CD4-positive, CD25-positive, alpha-beta regulatory T cell (primary cell): ENCODE data around the gene PTGFRN. TPM values are rescaled to one million over a fixed set of nuclear protein-coding genes. Genes with fewer than 3 reads are reported as not detected.

Source experiments
- ATAC-seq, 2 donors: fragments of 150-1000 bp; cut with Tn5 transposase; one replicate each; pipeline ENCODE4 v1.10.0; 2021; ENCODE audit warnings: low read depth in 2 of 2, moderate number of reproducible peaks in 2 of 2, moderate library complexity in 1 of 2
- DNase-seq, 3 donors: peaks; one replicate each; pipeline versions ENCODE4 v3.0.0 to v3.0.0-alpha.2; 2012 to 2022; ENCODE audit warnings: mixed read lengths in 1 of 3
- H3K27ac ChIP-seq: one replicate; pipeline ENCODE4 v1.7.0; 2013; ENCODE audit warnings: mild to moderate bottlenecking, low read length; ENCODE audit not compliant: insufficient read depth, poor library complexity, severe bottlenecking
- H3K27me3 ChIP-seq: one replicate; pipeline ENCODE4 v1.7.0; 2013; ENCODE audit warnings: low read length; ENCODE audit not compliant: control insufficient read depth, insufficient read depth
- H3K36me3 ChIP-seq: one replicate; pipeline ENCODE4 v1.7.0; 2013; ENCODE audit warnings: mild to moderate bottlenecking, low read length, moderate library complexity; ENCODE audit not compliant: control insufficient read depth, insufficient read depth
- H3K4me1 ChIP-seq: 2 replicates; pipeline ENCODE4 v1.7.0; 2013; ENCODE audit warnings: mild to moderate bottlenecking, low read length; ENCODE audit not compliant: insufficient read depth, control insufficient read depth, poor library complexity, severe bottlenecking
- H3K4me3 ChIP-seq: one replicate; pipeline ENCODE4 v1.7.0; 2013; ENCODE audit warnings: low read depth, mild to moderate bottlenecking, low read length, moderate library complexity
- H3K9me3 ChIP-seq, 2 experiments: 1 replicate in 1 of 2; 2 replicates in 1 of 2; pipeline ENCODE4 v1.7.0; 2013; ENCODE audit warnings: low read length in 2 of 2, mild to moderate bottlenecking in 1 of 2, moderate library complexity in 1 of 2; ENCODE audit not compliant: control insufficient read depth in 2 of 2
- H3K27ac Mint-ChIP-seq, 3 donors: one replicate each; pipeline ENCODE4 v1.8.0; 2020 to 2022; ENCODE audit warnings: mild to moderate bottlenecking in 3 of 3, mixed read lengths in 3 of 3, moderate library complexity in 2 of 3
- H3K27me3 Mint-ChIP-seq: one replicate; pipeline ENCODE4 v1.8.0; 2022; ENCODE audit warnings: mild to moderate bottlenecking, mixed read lengths
- H3K36me3 Mint-ChIP-seq: one replicate; pipeline ENCODE4 v1.8.0; 2020; ENCODE audit warnings: mixed read lengths
- H3K4me1 Mint-ChIP-seq, 4 donors: one replicate each; pipeline ENCODE4 v1.8.0; 2020 to 2022; ENCODE audit warnings: mixed read lengths in 4 of 4, mild to moderate bottlenecking in 1 of 4
- H3K4me3 Mint-ChIP-seq, 4 donors: one replicate each; pipeline ENCODE4 v1.8.0; 2020 to 2022; ENCODE audit warnings: mild to moderate bottlenecking in 4 of 4, mixed read lengths in 4 of 4, moderate library complexity in 3 of 4
- H3K9me3 Mint-ChIP-seq, 7 donors: one replicate each; pipeline ENCODE4 v1.8.0; 2020 to 2022; ENCODE audit warnings: mixed read lengths in 7 of 7, mild to moderate bottlenecking in 3 of 7, moderate library complexity in 2 of 7
- polyA plus RNA-seq, 4 donors: library from polyadenylated mRNA; unstranded; fragments of 300-500 nt; fragmentation: Illumina TruSeq; gene quantifications; one replicate each; pipeline ENCODE4 v1.2.3, GENCODE V29; 2021
- total RNA-seq: library from RNA; stranded (reverse); gene quantifications from one replicate; pipeline ENCODE4 v1.2.3, GENCODE V29; 2022

Gene PTGFRN
- total and polyA plus RNA-seq, 5 donors from 2014 or later, result 0.02 to 0.17 (median 0.10) TPM; not detected in 2

GRCh38 chr1:116919802-116920201, 10.1 kb downstream of the PTGFRN start:
- no peak overlapping the region for H3K27ac Mint-ChIP-seq
- peaks cover 0 to 4% (median under 1%) of the 10 kb centered on the region in 4 donors for H3K4me1 Mint-ChIP-seq
- no peaks in the 10 kb centered on the region for H3K36me3 Mint-ChIP-seq
- H3K9me3 Mint-ChIP-seq, result no peaks in the 10 kb centered on the region
- no peak overlapping the region for H3K4me3 Mint-ChIP-seq
- no peak overlapping the region for H3K4me3 ChIP-seq
- H3K9me3 ChIP-seq, result no peaks in the 10 kb centered on the region
- H3K36me3 ChIP-seq, result no peaks in the 10 kb centered on the region
- DNase-seq (no peak), ATAC-seq (no peak)
- H3K27me3 ChIP-seq, result no peaks in the 10 kb centered on the region
- no peaks in the 10 kb centered on the region for H3K27me3 Mint-ChIP-seq
- no peak overlapping the region for H3K27ac ChIP-seq
- no peaks in the 10 kb centered on the region for H3K4me1 ChIP-seq

- Histone ChIP-seq H3K27ac (no peak overlapping the region), H3K27me3 (no peaks in the 10 kb centered on the region), H3K36me3 (no peaks in the 10 kb centered on the region), H3K4me3 (no peak overlapping the region), H3K9me3 (no peaks in the 10 kb centered on the region), H3K4me1 (no peaks in the 10 kb centered on the region)
- H3K4me3 Mint-ChIP-seq, result no peak overlapping the region
- DNase-seq, result no peak
- no peak overlapping the region for H3K27ac Mint-ChIP-seq
- H3K9me3 Mint-ChIP-seq, result no peaks in the 10 kb centered on the region
- no peaks in the 10 kb centered on the region for H3K27me3 Mint-ChIP-seq
- peaks cover 0 to 2% (median 0%) of the 10 kb centered on the region in 4 donors for H3K4me1 Mint-ChIP-seq
- H3K36me3 Mint-ChIP-seq, result no peaks in the 10 kb centered on the region
- ATAC-seq, result no peak
Observed at GRCh38 chr1:116920211-116920610, 10.5 kb downstream of the PTGFRN start.

- Histone ChIP-seq H3K4me3 (no peak overlapping the region), H3K27ac (no peak overlapping the region), H3K9me3 (no peaks in the 10 kb centered on the region), H3K27me3 (no peaks in the 10 kb centered on the region), H3K4me1 (no peaks in the 10 kb centered on the region), H3K36me3 (no peaks in the 10 kb centered on the region)
- Mint-ChIP-seq H3K4me3 (no peak overlapping the region), H3K9me3 (no peaks in the 10 kb centered on the region), H3K27me3 (no peaks in the 10 kb centered on the region), H3K36me3 (no peaks in the 10 kb centered on the region), H3K4me1 (peaks cover 0 to 2% (median 0%) of the 10 kb centered on the region in 4 donors), H3K27ac (no peak overlapping the region)
- ATAC-seq, result no peak
- no peak for DNase-seq
Observed at GRCh38 chr1:116921301-116921885, 11.7 kb downstream of the PTGFRN start.

GRCh38 chr1:116921937-116922336, 12.2 kb downstream of the PTGFRN start:
- no peaks in the 10 kb centered on the region for H3K4me1 ChIP-seq
- ATAC-seq (no peak), DNase-seq (no peak)
- no peak overlapping the region for H3K27ac Mint-ChIP-seq
- H3K27ac ChIP-seq, result no peak overlapping the region
- no peak overlapping the region for H3K4me3 Mint-ChIP-seq
- no peaks in the 10 kb centered on the region for H3K9me3 Mint-ChIP-seq
- H3K27me3 Mint-ChIP-seq, result no peaks in the 10 kb centered on the region
- no peaks in the 10 kb centered on the region for H3K9me3 ChIP-seq
- H3K27me3 ChIP-seq, result no peaks in the 10 kb centered on the region
- H3K4me1 Mint-ChIP-seq, result peaks cover 0 to 2% (median 0%) of the 10 kb centered on the region in 4 donors
- H3K4me3 ChIP-seq, result no peak overlapping the region
- H3K36me3 ChIP-seq, result no peaks in the 10 kb centered on the region
- no peaks in the 10 kb centered on the region for H3K36me3 Mint-ChIP-seq

GRCh38 chr1:116923421-116923820, 13.7 kb downstream of the PTGFRN start:
- H3K36me3 Mint-ChIP-seq, result no peaks in the 10 kb centered on the region
- Histone ChIP-seq H3K4me3 (no peak overlapping the region), H3K4me1 (no peaks in the 10 kb centered on the region), H3K27me3 (no peaks in the 10 kb centered on the region), H3K27ac (no peak overlapping the region), H3K9me3 (no peaks in the 10 kb centered on the region), H3K36me3 (no peaks in the 10 kb centered on the region)
- H3K27ac Mint-ChIP-seq, result no peak overlapping the region
- H3K27me3 Mint-ChIP-seq, result no peaks in the 10 kb centered on the region
- no peak overlapping the region for H3K4me3 Mint-ChIP-seq
- no peaks in the 10 kb centered on the region for H3K9me3 Mint-ChIP-seq
- H3K4me1 Mint-ChIP-seq, result peaks cover 0 to 2% (median 0%) of the 10 kb centered on the region in 4 donors
- DNase-seq (no peak), ATAC-seq (no peak)

GRCh38 chr1:116927049-116927798, 17.5 kb downstream of the PTGFRN start:
- ATAC-seq, result no peak
- H3K4me1 Mint-ChIP-seq, result no peaks in the 10 kb centered on the region
- no peaks in the 10 kb centered on the region for H3K4me1 ChIP-seq
- no peak overlapping the region for H3K4me3 Mint-ChIP-seq
- no peak overlapping the region for H3K27ac Mint-ChIP-seq
- no peak overlapping the region for H3K4me3 ChIP-seq
- H3K27me3 Mint-ChIP-seq, result no peaks in the 10 kb centered on the region
- no peaks in the 10 kb centered on the region for H3K36me3 Mint-ChIP-seq
- no peaks in the 10 kb centered on the region for H3K36me3 ChIP-seq
- DNase-seq, result no peak
- no peak overlapping the region for H3K27ac ChIP-seq
- H3K27me3 ChIP-seq, result no peaks in the 10 kb centered on the region
- H3K9me3 ChIP-seq, result no peaks in the 10 kb centered on the region
- H3K9me3 Mint-ChIP-seq, result no peaks in the 10 kb centered on the region

- H3K4me1 Mint-ChIP-seq, result peaks cover 13 to 18% (median 15%) of the 10 kb centered on the region in 4 donors
- no peak for DNase-seq
- no peaks in the 10 kb centered on the region for H3K27me3 ChIP-seq
- H3K9me3 Mint-ChIP-seq, result no peaks in the 10 kb centered on the region
- no peaks in the 10 kb centered on the region for H3K27me3 Mint-ChIP-seq
- H3K27ac Mint-ChIP-seq, result no peak overlapping the region
- H3K4me1 ChIP-seq, result peaks cover 18% of the 10 kb centered on the region
- no peaks in the 10 kb centered on the region for H3K36me3 Mint-ChIP-seq
- no peak overlapping the region for H3K4me3 Mint-ChIP-seq
- H3K4me3 ChIP-seq, result no peak overlapping the region
- no peaks in the 10 kb centered on the region for H3K36me3 ChIP-seq
- no peak overlapping the region for H3K27ac ChIP-seq
- H3K9me3 ChIP-seq, result no peaks in the 10 kb centered on the region
- no peak for ATAC-seq
Observed at GRCh38 chr1:116929961-116930592, 20.4 kb downstream of the PTGFRN start.
